ENCODE results near the gene C13orf46.

GRCh38 chr13:113974304-113975281 is 717 bp upstream of the C13orf46 start:
- TF ChIP-seq JUND (IDR thresholded peaks at IDR 0.05; ENCODE audit: low read depth, low read length) = no peak
- TF ChIP-seq REST (IDR thresholded peaks at IDR 0.05; ENCODE audit: low read depth, low read length) = no peak
- no peak for TF ChIP-seq EZH2 (IDR thresholded peaks at IDR 0.05; ENCODE audit: borderline replicate concordance, control insufficient read depth, low read depth, low read length)
- TF ChIP-seq RFX5 (IDR thresholded peaks at IDR 0.05; ENCODE audit: low read depth, low read length) = no peak
- no peak for TF ChIP-seq IKZF2 (IDR thresholded peaks at IDR 0.05)
- TF ChIP-seq ATF3 (IDR thresholded peaks at IDR 0.05; ENCODE audit: borderline replicate concordance, extremely low read depth, low read depth, low read length) = no peak
- TF ChIP-seq KAT2A (conservative IDR thresholded peaks at IDR 0.05; ENCODE audit: control insufficient read depth, low read depth, low read length) = no peak
- TF ChIP-seq BCL11A (IDR thresholded peaks at IDR 0.05; ENCODE audit: low read depth, low read length) = no peak
- no peak for TF ChIP-seq KDM1A (IDR thresholded peaks at IDR 0.05; ENCODE audit: borderline replicate concordance)
- TF ChIP-seq POLR2A (IDR thresholded peaks at IDR 0.05; ENCODE audit: low read depth, low read length) = no peak
